ENCODE measurements around the gene FHOD3.

DNA sequence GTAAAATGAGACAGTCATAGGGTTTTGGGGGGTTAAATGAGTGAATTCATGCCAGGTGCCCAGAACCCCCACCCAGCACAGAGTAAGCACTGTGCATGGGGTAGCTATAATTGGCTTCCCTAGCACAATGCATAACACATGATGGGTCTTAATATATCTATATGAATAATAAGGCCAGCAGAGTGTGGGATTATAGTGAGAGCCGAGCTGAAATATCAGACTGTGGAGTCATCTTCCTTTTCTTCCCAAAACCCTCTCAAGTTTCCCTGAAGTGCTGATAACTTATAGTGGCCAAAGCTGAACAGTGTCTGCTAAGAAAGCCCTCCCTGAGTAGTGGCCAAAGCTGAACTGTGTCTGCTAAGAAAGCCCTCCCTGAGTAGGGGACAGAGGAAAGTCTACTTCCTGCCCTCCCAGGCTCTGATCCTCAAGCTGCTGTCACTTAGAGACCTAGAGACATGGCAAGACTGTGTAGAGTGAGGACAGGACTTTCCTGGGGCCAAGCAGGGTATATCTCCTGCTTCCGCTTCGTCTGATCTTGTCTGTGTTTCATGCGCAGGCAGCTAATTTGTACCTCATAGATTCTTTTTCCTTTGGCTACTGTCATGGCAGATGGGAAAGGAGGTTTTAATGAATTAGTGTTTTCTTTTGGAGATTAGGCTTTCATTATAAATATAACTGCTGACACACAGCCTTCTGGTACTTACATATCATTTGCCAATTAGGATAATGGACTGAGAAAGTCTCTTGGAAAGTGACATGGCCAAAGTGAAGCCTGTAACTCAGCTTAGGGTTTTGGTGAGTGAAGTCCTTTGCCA is 94.9 kb downstream of the FHOD3 start:
- TF ChIP-seq EGR1 (IDR thresholded peaks at IDR 0.05) (no peak), TEAD4 (IDR thresholded peaks at IDR 0.05) (no peak), RAD21 (IDR thresholded peaks at IDR 0.05; ENCODE audit: low read depth) (no peak), EP300 (IDR thresholded peaks at IDR 0.05; ENCODE audit: borderline replicate concordance) (no peak), TAF1 (IDR thresholded peaks at IDR 0.05; ENCODE audit: low read depth) (no peak), YY1 (IDR thresholded peaks at IDR 0.05; ENCODE audit: low read depth) (no peak)
- TF ChIP-seq, protein P1, sequence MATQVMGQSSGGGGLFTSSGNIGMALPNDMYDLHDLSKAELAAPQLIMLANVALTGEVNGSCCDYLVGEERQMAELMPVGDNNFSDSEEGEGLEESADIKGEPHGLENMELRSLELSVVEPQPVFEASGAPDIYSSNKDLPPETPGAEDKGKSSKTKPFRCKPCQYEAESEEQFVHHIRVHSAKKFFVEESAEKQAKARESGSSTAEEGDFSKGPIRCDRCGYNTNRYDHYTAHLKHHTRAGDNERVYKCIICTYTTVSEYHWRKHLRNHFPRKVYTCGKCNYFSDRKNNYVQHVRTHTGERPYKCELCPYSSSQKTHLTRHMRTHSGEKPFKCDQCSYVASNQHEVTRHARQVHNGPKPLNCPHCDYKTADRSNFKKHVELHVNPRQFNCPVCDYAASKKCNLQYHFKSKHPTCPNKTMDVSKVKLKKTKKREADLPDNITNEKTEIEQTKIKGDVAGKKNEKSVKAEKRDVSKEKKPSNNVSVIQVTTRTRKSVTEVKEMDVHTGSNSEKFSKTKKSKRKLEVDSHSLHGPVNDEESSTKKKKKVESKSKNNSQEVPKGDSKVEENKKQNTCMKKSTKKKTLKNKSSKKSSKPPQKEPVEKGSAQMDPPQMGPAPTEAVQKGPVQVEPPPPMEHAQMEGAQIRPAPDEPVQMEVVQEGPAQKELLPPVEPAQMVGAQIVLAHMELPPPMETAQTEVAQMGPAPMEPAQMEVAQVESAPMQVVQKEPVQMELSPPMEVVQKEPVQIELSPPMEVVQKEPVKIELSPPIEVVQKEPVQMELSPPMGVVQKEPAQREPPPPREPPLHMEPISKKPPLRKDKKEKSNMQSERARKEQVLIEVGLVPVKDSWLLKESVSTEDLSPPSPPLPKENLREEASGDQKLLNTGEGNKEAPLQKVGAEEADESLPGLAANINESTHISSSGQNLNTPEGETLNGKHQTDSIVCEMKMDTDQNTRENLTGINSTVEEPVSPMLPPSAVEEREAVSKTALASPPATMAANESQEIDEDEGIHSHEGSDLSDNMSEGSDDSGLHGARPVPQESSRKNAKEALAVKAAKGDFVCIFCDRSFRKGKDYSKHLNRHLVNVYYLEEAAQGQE (IDR thresholded peaks at IDR 0.05; ENCODE audit: low read depth): no peak
- TF ChIP-seq, protein P2, sequence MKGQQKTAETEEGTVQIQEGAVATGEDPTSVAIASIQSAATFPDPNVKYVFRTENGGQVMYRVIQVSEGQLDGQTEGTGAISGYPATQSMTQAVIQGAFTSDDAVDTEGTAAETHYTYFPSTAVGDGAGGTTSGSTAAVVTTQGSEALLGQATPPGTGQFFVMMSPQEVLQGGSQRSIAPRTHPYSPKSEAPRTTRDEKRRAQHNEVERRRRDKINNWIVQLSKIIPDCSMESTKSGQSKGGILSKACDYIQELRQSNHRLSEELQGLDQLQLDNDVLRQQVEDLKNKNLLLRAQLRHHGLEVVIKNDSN (IDR thresholded peaks at IDR 0.05): no peak

Data from Ishikawa (cell line).